ENCODE results near the gene STRBP.
A peak's percentile ranks its signal among the peaks of the same experiment; 100 is the strongest.

The STRBP gene

DNA sequence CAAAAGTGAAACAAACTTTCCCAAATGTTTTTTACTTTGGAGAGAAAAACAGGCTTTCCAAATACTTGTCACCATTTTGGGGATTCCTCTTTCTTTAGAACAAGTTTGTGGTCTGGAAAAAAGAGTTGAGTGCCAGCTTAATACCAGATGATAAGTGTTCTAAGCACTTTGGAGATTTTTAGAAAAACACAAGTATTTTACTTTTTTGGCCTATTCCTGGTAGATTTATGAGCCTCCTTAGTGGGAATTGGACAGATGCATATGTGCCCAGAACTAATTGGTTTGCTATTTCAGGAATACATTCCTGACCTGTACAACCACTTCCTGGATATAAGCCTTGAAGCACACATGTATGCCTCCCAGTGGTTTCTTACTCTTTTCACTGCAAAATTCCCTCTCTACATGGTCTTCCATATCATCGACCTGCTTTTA lies 194.4 kb downstream of the STRBP start:
- DNase-seq (ENCODE audit: low read depth): peak; percentile 71
- H3K4me3 ChIP-seq (ENCODE audit: control insufficient read depth, low read depth, low read length): no peak overlapping the region
- peak; percentile 12 for TF ChIP-seq CTCF (conservative IDR thresholded peaks at IDR 0.05; ENCODE audit: control insufficient read depth, insufficient read depth, low read depth, low read length)

DNA sequence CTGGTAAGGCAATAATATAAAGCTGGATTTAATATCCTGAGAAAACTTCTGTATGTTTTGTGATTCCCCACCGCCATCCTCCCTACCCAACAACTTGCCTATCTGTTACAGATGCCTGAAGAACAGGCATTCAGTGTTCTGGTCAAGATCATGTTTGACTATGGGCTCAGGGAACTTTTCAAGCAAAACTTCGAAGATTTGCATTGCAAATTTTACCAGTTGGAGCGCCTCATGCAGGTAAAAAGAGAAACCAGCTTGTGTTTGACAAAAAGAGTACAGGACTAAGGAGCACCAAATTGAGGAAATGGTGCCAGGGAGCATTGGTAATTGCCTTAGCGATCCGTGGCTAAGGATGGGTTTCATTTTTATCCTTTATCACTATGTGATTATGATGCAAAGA lies 194.9 kb downstream of the STRBP start:
- no peak overlapping the region for H3K4me3 ChIP-seq (ENCODE audit: control insufficient read depth, low read depth, low read length)
- TF ChIP-seq CTCF (conservative IDR thresholded peaks at IDR 0.05; ENCODE audit: control insufficient read depth, insufficient read depth, low read depth, low read length): no peak
- no peak for DNase-seq (ENCODE audit: low read depth)

GRCh38 chr9:123072407-123072995 lies 195.9 kb downstream of the STRBP start:
- no peak for DNase-seq (ENCODE audit: low read depth)
- no peak for TF ChIP-seq CTCF (conservative IDR thresholded peaks at IDR 0.05; ENCODE audit: control insufficient read depth, insufficient read depth, low read depth, low read length)
- H3K4me3 ChIP-seq (ENCODE audit: control insufficient read depth, low read depth, low read length): no peak overlapping the region
